CD4-positive, alpha-beta memory T cell (primary cell): ENCODE data around the gene KLHL41. TPM values are rescaled to one million over a fixed set of nuclear protein-coding genes. Genes with fewer than 3 reads are reported as not detected.

Experiments
- CTCF ChIA-PET: fragments of 350-600 bp; sonication (Branson Sonifier 250); formaldehyde crosslinking; loops from one replicate; lab custom pipeline; 2021; ENCODE audit warnings: inconsistent platforms; ENCODE audit not compliant: partially characterized antibody; lab: Charles Lee
- POLR2A ChIA-PET: fragments of 350-600 bp; sonication (Branson Sonifier 250); formaldehyde crosslinking; loops from one replicate; lab custom pipeline; 2021; ENCODE audit not compliant: partially characterized antibody; lab: Charles Lee
- DNase-seq, 5 donors: peaks; one replicate each; pipeline versions ENCODE4 v3.0.0 to v3.0.0-alpha.2; 2020 to 2022; ENCODE audit warnings: mixed read lengths in 1 of 5
- H3K27ac ChIP-seq: one replicate; pipeline ENCODE4 v1.7.0; 2013; ENCODE audit warnings: low read depth, low read length
- H3K27me3 ChIP-seq: 2 replicates; pipeline ENCODE4 v1.7.0; 2013; ENCODE audit warnings: mild to moderate bottlenecking, low read length, moderate library complexity; ENCODE audit not compliant: insufficient read depth
- H3K36me3 ChIP-seq: 2 replicates; pipeline ENCODE4 v1.7.0; 2013; ENCODE audit warnings: mild to moderate bottlenecking, low read length, moderate library complexity; ENCODE audit not compliant: insufficient read depth
- H3K4me1 ChIP-seq: 2 replicates; pipeline ENCODE4 v1.7.0; 2013; ENCODE audit warnings: mild to moderate bottlenecking, low read length, moderate library complexity; ENCODE audit not compliant: insufficient read depth
- H3K4me3 ChIP-seq, 2 donors: one replicate each; pipeline ENCODE4 v1.7.0; 2013; ENCODE audit warnings: low read length in 2 of 2, mild to moderate bottlenecking in 1 of 2
- H3K9me3 ChIP-seq, 2 donors: one replicate each; pipeline ENCODE4 v1.7.0; 2013; ENCODE audit warnings: low read length in 2 of 2, control low read depth in 1 of 2; ENCODE audit not compliant: control insufficient read depth in 1 of 2
- H3K27ac Mint-ChIP-seq, 7 donors: one replicate each; pipeline ENCODE4 v1.8.0; 2020 to 2021; ENCODE audit warnings: mixed read lengths in 7 of 7, mild to moderate bottlenecking in 6 of 7, inconsistent platforms in 3 of 7, moderate library complexity in 3 of 7
- H3K27me3 Mint-ChIP-seq, 2 donors: one replicate each; pipeline ENCODE4 v1.8.0; 2020 to 2021; ENCODE audit warnings: mixed read lengths in 2 of 2
- H3K36me3 Mint-ChIP-seq, 2 donors: one replicate each; pipeline ENCODE4 v1.8.0; 2020 to 2021; ENCODE audit warnings: mixed read lengths in 2 of 2, inconsistent platforms in 1 of 2, mild to moderate bottlenecking in 1 of 2
- H3K4me1 Mint-ChIP-seq, 4 donors: one replicate each; pipeline ENCODE4 v1.8.0; 2020 to 2021; ENCODE audit warnings: mixed read lengths in 4 of 4, mild to moderate bottlenecking in 1 of 4
- H3K4me3 Mint-ChIP-seq, 8 donors: one replicate each; pipeline ENCODE4 v1.8.0; 2020 to 2021; ENCODE audit warnings: mixed read lengths in 8 of 8, mild to moderate bottlenecking in 7 of 8, moderate library complexity in 6 of 8, inconsistent platforms in 3 of 8
- H3K9me3 Mint-ChIP-seq, 8 donors: one replicate each; pipeline ENCODE4 v1.8.0; 2020 to 2021; ENCODE audit warnings: mixed read lengths in 8 of 8, mild to moderate bottlenecking in 5 of 8, inconsistent platforms in 3 of 8, moderate library complexity in 1 of 8
- intact Hi-C: fragments of 100-400 bp; cut with micrococcal nuclease; formaldehyde crosslinking; loops from one replicate; pipeline ENCODE4 v1.15.1; 2023
- polyA plus RNA-seq, 2 donors: library from polyadenylated mRNA; unstranded; fragments of 300-500 nt; fragmentation: Illumina TruSeq; gene quantifications; one replicate each; pipeline ENCODE4 v1.2.3, GENCODE V29; 2021
- total RNA-seq, 2 experiments: library from RNA; stranded (reverse); gene quantifications; one replicate each; pipeline ENCODE4 v1.2.3, GENCODE V29; 2021

The KLHL41 gene
- total and polyA plus RNA-seq, 4 experiments from 2014 or later, result 0.09 to 0.81 (median 0.25) TPM; not detected in 1

DNA sequence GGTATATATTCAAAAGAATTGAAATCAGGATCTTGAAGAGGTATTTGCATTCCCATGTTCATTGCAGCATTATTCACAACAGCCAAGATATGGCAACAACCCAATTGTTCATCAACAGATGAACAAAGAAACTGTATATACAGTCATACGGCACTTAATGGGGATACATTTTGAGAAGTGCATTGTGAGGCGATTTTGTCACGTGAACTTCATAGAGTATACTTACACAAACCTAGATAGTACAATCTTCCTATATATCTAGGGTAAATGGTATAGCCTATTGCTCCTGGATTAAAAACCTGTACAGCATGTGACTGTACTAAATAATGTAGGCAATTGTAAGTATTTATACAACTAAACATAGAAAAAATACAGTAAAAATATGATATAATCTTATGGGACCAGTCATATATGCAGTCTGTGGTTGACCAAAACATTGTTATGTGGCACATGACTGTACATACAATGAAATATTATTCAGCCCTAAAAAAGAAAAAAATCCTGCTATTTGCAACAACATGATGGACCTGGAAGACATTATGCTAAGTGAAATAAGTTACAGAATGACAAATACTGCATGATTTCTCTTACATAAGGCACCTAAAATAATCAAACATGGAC, 39.4 kb upstream of the KLHL41 start:
- Histone ChIP-seq H3K4me1 (no peaks in the 10 kb centered on the region), H3K9me3 (no peaks in the 10 kb centered on the region), H3K27me3 (no peaks in the 10 kb centered on the region), H3K27ac (no peak overlapping the region), H3K36me3 (no peaks in the 10 kb centered on the region), H3K4me3 (no peak overlapping the region)
- Mint-ChIP-seq H3K9me3 (no peaks in the 10 kb centered on the region), H3K27me3 (no peaks in the 10 kb centered on the region), H3K36me3 (no peaks in the 10 kb centered on the region), H3K4me1 (peaks cover 0 to 2% (median 0%) of the 10 kb centered on the region in 4 donors), H3K27ac (no peak overlapping the region), H3K4me3 (no peak overlapping the region)
- DNase-seq, result no peak
- ChIA-PET CTCF (interaction anchor here (3.3 kb wide), 1 partner anchor 9 kb away, joined by 19 read pairs; the partner anchor contains the start of gene BBS5), POLR2A (interaction anchor here (1.8 kb wide), 1 partner anchor 93 kb away, joined by 5 read pairs; no protein-coding TSS in a partner anchor)
- intact Hi-C loops, result loop anchor here (10.0 kb wide), 1 partner anchor 105 kb away; the partner anchor contains the start of gene LRP2

DNA sequence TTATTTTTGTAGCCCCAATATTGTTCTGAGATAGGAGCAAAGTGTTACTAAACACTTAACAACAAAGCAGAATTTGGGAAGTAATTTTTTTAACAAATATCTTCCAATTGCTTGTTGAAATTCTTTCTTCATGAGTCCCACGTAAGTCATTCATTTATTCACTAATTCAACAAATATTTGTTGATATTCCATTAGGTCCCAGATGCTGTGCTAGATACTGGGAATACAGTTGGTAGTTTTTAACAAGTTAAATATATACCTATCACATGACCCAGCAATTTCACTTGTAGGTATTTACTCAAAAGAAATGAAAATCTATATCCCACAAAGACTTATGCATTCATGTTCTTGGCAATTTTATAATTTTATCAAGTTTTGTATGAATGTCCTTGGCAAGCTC, 37.3 kb upstream of the KLHL41 start:
- no peak overlapping the region for H3K4me3 ChIP-seq
- Mint-ChIP-seq H3K4me3 (no peak overlapping the region), H3K9me3 (no peaks in the 10 kb centered on the region), H3K4me1 (peaks cover 0 to 2% (median 0%) of the 10 kb centered on the region in 4 donors), H3K27ac (no peak overlapping the region), H3K27me3 (no peaks in the 10 kb centered on the region), H3K36me3 (no peaks in the 10 kb centered on the region)
- DNase-seq, result no peak
- no peak overlapping the region for H3K27ac ChIP-seq
- no peaks in the 10 kb centered on the region for H3K9me3 ChIP-seq
- no peaks in the 10 kb centered on the region for H3K27me3 ChIP-seq
- no peaks in the 10 kb centered on the region for H3K36me3 ChIP-seq
- intact Hi-C loops, result loop anchor here (10.0 kb wide), 1 partner anchor 107 kb away; the partner anchor contains the start of gene LRP2
- no peaks in the 10 kb centered on the region for H3K4me1 ChIP-seq
- ChIA-PET POLR2A (no interaction called here), CTCF (no interaction called here)

DNA sequence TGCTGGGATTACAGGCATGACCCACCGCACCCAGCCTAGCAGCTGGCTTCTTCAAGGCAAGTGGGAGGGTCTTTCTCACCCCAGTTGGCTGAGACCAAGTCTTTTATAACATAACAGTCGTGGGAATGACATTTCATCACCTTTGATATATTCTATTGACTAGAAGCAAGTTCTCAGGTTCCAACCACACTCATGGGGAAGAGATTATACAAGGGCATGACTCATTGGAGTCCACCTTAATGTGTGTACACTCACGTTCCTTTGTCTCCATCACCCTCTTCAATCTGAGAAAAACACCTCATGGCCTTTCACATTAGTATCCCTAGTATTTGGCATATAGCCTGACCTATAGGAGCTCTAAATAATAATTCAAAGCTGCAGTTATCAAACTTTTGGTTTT, 33.0 kb upstream of the KLHL41 start:
- Mint-ChIP-seq H3K27ac (no peak overlapping the region), H3K9me3 (no peaks in the 10 kb centered on the region), H3K4me1 (peaks cover 6 to 21% (median 15%) of the 10 kb centered on the region in 4 donors), H3K27me3 (no peaks in the 10 kb centered on the region), H3K4me3 (no peak overlapping the region), H3K36me3 (no peaks in the 10 kb centered on the region)
- no peak for DNase-seq
- ChIA-PET POLR2A (no interaction called here), CTCF (interaction anchor here (0.9 kb wide), 1 partner anchor 48 kb away, joined by 3 read pairs; no protein-coding TSS in a partner anchor)
- no peaks in the 10 kb centered on the region for H3K9me3 ChIP-seq
- no peaks in the 10 kb centered on the region for H3K36me3 ChIP-seq
- no peak overlapping the region for H3K27ac ChIP-seq
- no peaks in the 10 kb centered on the region for H3K27me3 ChIP-seq
- intact Hi-C loops, result loop anchor here (5.0 to 10.0 kb wide), 2 partner anchors 96 to 112 kb away; partner anchors contain the start of genes FASTKD1 and LRP2
- H3K4me1 ChIP-seq, result peaks cover 13% of the 10 kb centered on the region
- H3K4me3 ChIP-seq, result no peak overlapping the region

DNA sequence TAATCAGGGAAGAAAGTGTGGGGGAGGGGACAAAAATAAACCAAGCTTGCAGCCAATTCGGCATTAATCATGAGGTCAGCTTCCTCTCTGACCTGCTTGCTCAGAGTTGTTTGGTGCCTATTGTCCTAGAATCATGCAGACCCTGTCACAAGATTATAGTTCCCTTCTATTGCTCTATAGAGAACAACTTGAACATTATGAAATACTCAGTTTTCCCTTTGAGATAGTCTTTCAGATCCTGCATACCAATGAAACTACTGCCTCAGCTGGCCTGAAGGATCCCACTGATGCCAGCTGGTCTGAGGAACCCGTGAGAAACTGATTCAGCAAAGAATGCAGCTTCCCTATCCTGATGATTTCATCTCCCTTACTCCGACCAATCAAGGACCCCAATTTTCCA, 31.2 kb upstream of the KLHL41 start:
- H3K4me1 Mint-ChIP-seq, result peaks cover 6 to 21% (median 16%) of the 10 kb centered on the region in 4 donors
- H3K36me3 ChIP-seq, result no peaks in the 10 kb centered on the region
- H3K4me1 ChIP-seq, result peaks cover 13% of the 10 kb centered on the region
- no peaks in the 10 kb centered on the region for H3K27me3 Mint-ChIP-seq
- H3K27ac Mint-ChIP-seq, result peak overlapping the region in 2 of 7 donors; percentile 12 to 14
- no peak for DNase-seq
- peak overlapping the region; percentile 92 to 95 (median 94) for H3K4me3 Mint-ChIP-seq
- no peak overlapping the region for H3K4me3 ChIP-seq
- intact Hi-C loops, result loop anchor here (5.0 to 10.0 kb wide), 2 partner anchors 94 to 114 kb away; partner anchors contain the start of genes FASTKD1 and LRP2
- peaks cover 0 to 2% of the 10 kb centered on the region in 2 donors for H3K36me3 Mint-ChIP-seq
- POLR2A ChIA-PET, result interaction anchor here (1.0 to 1.7 kb wide), 3 partner anchors 9 to 388 kb away, joined by 3 to 7 read pairs (median 3); no protein-coding TSS in a partner anchor
- no peaks in the 10 kb centered on the region for H3K9me3 ChIP-seq
- no peaks in the 10 kb centered on the region for H3K27me3 ChIP-seq
- CTCF ChIA-PET, result interaction anchor here (0.6 to 3.9 kb wide), 5 partner anchors 9 to 729 kb away, joined by 3 to 19 read pairs (median 7); no protein-coding TSS in a partner anchor
- no peaks in the 10 kb centered on the region for H3K9me3 Mint-ChIP-seq
- no peak overlapping the region for H3K27ac ChIP-seq

DNA sequence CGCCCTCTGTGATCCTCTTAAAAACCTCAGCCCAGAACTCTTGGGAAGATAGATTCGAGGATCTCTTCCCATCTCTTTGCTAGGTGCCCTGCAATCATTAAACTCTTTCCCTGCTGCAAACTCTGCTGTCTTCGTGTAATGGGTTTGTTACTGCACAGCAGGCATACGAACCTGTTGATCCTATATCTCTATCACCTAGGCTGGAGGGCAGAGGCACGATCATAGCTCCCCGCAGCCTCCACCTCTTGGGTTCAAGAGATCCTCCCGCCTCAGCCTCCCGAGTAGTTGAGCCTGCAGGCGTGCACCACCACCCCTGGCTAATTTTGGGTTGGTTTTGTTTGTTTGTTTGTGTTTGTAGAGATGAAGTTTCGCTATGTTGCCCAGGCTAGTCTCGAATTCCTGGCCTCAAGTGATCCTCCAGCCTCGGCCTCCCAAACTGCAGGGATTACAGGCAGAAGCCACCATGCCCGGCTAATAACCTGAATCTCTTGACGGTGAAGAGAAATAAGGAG, 30.7 kb upstream of the KLHL41 start:
- ChIA-PET POLR2A (interaction anchor here (1.0 to 1.7 kb wide), 5 partner anchors 10 to 387 kb away, joined by 3 to 7 read pairs (median 4); partner anchors contain the start of gene PPIG), CTCF (interaction anchor here (0.8 to 3.9 kb wide), 8 partner anchors 9 to 512 kb away, joined by 3 to 19 read pairs (median 4); no protein-coding TSS in a partner anchor)
- Histone ChIP-seq H3K9me3 (no peaks in the 10 kb centered on the region), H3K27me3 (no peaks in the 10 kb centered on the region), H3K36me3 (no peaks in the 10 kb centered on the region), H3K27ac (peak overlapping the region; percentile 29), H3K4me1 (peaks cover 13% of the 10 kb centered on the region), H3K4me3 (peak overlapping the region; percentile 75 to 85)
- Mint-ChIP-seq H3K4me3 (peak overlapping the region; percentile 92 to 95 (median 94)), H3K27me3 (no peaks in the 10 kb centered on the region), H3K27ac (peak overlapping the region in 5 of 7 donors; percentile 12 to 92 (median 67)), H3K9me3 (no peaks in the 10 kb centered on the region), H3K36me3 (peaks cover 0 to 6% of the 10 kb centered on the region in 2 donors), H3K4me1 (peaks cover 6 to 21% (median 16%) of the 10 kb centered on the region in 4 donors)
- intact Hi-C loops, result loop anchor here (5.0 to 10.0 kb wide), 2 partner anchors 94 to 114 kb away; partner anchors contain the start of genes FASTKD1 and LRP2
- DNase-seq, result no peak

DNA sequence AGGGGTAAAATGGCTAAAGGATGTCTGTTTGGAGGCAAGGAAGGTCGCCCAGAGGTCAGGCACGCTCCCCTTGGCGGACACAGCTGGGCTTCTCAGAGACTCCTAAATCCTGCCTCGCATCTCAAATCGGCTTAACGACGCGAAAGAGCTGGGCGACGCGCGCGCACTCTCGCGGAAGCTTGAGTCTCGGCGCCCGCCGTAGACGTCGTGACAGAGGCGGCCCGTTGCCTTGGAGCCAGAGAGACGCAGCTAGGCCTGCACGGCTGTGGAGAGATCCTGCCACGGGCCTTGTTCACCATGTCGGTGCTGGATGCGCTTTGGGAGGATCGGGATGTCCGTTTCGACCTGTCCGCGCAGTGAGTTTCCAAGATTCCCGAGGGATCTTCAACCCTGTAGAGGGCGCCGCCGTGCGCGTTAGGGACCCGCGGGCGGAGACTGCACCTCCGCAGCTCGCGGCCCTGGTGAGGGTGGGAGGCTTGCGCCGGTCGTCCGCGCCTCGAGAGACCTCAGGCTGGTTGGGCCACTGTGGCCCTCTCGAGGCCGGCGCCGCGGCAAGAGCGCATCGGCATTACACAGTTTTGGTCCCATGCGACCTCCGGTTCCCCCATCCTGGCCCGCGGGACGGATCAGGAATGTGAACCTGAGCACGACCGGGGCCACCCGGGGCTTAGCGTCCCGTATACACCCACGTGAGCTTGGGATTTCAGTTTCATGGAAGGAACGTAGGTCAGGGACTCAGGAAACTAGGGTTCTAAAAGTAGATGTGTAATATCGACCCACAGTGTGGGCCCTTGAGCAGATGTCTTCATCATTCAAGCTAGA, 30.0 kb upstream of the KLHL41 start, which contains the start of gene BBS5:
TSS of gene BBS5 (plus strand) at position 238 of the 822 bp plus-strand sequence. CDS start at position 298, 60 bp downstream.
- H3K27ac ChIP-seq, result peak within 1 kb of the TSS; percentile 29
- H3K4me1 Mint-ChIP-seq, result peaks cover 6 to 21% (median 16%) of the 10 kb centered on the region in 4 donors
- H3K27ac Mint-ChIP-seq, result peak within 1 kb of the TSS in 6 of 7 donors; percentile 54 to 92 (median 81)
- DNase-seq, result peak; percentile 61 to 76 (median 70)
- H3K4me3 Mint-ChIP-seq, result peak within 1 kb of the TSS; percentile 92 to 95 (median 94)
- intact Hi-C loops, result loop anchor here (5.0 to 10.0 kb wide), 2 partner anchors 93 to 115 kb away; partner anchors contain the start of genes FASTKD1 and LRP2
- H3K36me3 ChIP-seq, result no peaks in the 10 kb centered on the region
- H3K9me3 ChIP-seq, result no peaks in the 10 kb centered on the region
- H3K27me3 Mint-ChIP-seq, result no peaks in the 10 kb centered on the region
- peaks cover 13% of the 10 kb centered on the region for H3K4me1 ChIP-seq
- H3K9me3 Mint-ChIP-seq, result no peaks in the 10 kb centered on the region
- CTCF ChIA-PET, result interaction anchor here (0.7 to 3.9 kb wide), 12 partner anchors 9 to 513 kb away, joined by 3 to 19 read pairs (median 4); partner anchors contain the start of gene METTL5
- POLR2A ChIA-PET, result interaction anchor here (1.0 to 1.7 kb wide), 4 partner anchors 11 to 105 kb away, joined by 3 to 7 read pairs (median 5); partner anchors contain the start of gene PPIG
- H3K27me3 ChIP-seq, result no peaks in the 10 kb centered on the region
- peaks cover 1 to 6% of the 10 kb centered on the region in 2 donors for H3K36me3 Mint-ChIP-seq
- H3K4me3 ChIP-seq, result peak within 1 kb of the TSS; percentile 75 to 85
